GM19240 (cell line): Measurements from ENCODE around the gene TMEM178A.
"Not testable (repeated sequence)": the region's sequence is repeated elsewhere in the genome, so short reads cannot be mapped to it uniquely, and the experiment has no call there.

Experiments
- DNase-seq: peaks from one replicate; pipeline ENCODE4 v3.0.0; 2011; ENCODE audit warnings: low spot score; ENCODE audit not compliant: insufficient read length

TMEM178A gene

DNA sequence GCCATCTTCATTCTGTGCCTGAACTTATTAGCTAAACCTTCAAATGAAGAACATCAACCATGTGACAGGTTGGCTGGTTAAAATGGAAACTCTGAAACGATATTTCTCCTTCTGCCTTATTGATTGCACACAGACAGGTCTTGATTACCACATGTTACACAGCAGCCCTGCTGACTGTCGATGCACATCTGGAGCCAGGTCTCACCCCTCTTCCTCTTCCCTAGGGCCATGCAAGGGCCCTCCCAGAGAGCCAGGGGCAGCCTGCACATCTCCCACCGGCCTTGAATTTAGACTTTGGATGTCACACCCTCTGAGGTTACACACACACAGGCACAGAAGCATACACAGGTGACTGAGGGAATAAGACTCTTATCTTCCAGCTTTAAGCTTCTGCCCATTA lies 45.1 kb downstream of the TMEM178A start:
- DNase-seq, result no peak

GRCh38 chr2:39712953-39713352 lies 47.2 kb downstream of the TMEM178A start:
- no peak for DNase-seq

DNA sequence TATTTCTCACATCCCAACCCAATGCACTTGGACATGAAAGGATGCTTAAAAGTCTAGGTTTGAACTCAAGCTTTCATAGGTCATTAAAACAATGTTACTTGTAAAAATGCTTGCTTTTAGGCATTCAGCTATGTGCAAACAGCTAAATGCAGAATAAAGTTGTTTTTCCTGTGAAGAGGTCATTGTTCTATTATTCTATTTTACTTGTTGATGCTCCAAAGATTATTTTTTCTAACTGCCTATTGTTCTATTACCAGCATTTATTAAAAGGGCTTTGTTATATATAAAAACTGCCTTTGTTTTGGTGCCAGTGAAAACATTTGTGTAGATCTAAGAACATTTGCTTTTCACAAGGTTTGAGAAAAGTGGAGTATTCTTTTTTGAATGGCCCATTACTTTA lies 49.4 kb downstream of the TMEM178A start:
- DNase-seq, result no peak

GRCh38 chr2:39715822-39716221 lies 50.1 kb downstream of the TMEM178A start:
- DNase-seq, result no peak

- no peak for DNase-seq
Observed at GRCh38 chr2:39717067-39717466, 51.4 kb downstream of the TMEM178A start.

GRCh38 chr2:39718483-39718882 lies 52.8 kb downstream of the TMEM178A start:
- DNase-seq, result no peak

GRCh38 chr2:39719317-39719716 lies 53.6 kb downstream of the TMEM178A start:
- DNase-seq, result no peak

DNA sequence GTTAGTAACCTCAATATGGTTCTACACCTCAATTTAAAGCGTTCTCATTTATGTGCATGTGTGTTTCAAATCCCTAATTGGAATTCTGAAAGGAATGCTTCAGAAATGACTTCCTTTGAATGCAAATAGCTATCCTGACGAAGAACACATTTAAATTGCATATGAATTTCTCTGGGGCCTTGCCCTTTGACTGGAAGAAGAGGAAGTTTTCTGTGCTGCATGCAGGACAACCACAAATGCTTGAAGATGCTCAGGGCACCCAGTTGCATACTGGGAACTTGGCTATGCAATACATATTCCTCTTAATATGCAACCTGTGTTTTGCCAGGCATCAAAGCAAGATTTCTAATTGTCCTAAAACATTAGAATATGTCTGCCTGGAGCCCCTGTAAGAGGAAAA lies 55.3 kb downstream of the TMEM178A start:
- no peak for DNase-seq

- no peak for DNase-seq
Observed at GRCh38 chr2:39723497-39723896, 57.8 kb downstream of the TMEM178A start.

GRCh38 chr2:39723946-39724827 lies 58.5 kb downstream of the TMEM178A start:
- DNase-seq, result no peak

- no peak for DNase-seq
Observed at GRCh38 chr2:39724828-39725144, 59.1 kb downstream of the TMEM178A start.

DNA sequence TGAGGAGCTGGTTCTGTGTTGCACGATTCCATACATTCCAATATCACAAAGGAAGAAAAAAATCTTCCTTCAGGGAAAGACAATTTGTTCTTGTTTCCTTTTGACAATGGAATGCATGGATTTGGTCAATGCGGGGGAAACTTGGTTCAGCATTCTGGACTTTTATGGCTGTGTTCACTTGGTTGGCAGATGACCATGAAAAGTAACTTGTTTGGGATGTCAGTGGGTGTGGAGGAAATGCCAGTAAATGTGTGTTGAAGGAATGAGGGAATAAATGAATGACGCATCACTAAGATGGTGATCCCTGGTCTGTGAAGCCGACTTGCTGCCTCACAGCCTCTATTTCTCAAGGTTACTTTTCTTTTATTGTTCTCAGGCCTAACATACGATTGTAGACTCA lies 59.7 kb downstream of the TMEM178A start:
- no peak for DNase-seq

GRCh38 chr2:39728085-39728484 lies 62.4 kb downstream of the TMEM178A start:
- DNase-seq, result not testable (repeated sequence)

DNA sequence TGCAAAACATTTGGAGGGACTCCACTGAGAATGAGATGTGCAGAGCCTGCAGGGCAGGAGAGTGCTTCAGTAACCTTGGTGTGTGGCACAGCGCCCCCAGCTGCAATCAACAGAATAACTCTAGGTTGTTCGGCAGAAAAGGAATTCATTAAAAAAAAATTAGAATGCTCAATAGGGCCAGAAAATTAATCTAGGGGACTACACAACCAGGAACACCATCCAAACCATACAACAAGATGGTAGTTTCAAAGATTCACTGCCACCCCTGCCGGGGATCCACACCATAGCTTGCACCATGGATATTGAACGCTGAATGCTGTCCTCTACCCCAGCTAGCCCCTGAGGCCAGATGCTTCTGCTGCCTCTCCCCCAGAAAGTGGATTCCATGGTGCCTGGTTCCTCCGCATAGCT lies 63.2 kb downstream of the TMEM178A start:
- DNase-seq, result no peak

GRCh38 chr2:39730276-39730675 lies 64.6 kb downstream of the TMEM178A start:
- DNase-seq, result no peak

GRCh38 chr2:39730685-39731302 lies 65.1 kb downstream of the TMEM178A start:
- DNase-seq, result no peak

DNA sequence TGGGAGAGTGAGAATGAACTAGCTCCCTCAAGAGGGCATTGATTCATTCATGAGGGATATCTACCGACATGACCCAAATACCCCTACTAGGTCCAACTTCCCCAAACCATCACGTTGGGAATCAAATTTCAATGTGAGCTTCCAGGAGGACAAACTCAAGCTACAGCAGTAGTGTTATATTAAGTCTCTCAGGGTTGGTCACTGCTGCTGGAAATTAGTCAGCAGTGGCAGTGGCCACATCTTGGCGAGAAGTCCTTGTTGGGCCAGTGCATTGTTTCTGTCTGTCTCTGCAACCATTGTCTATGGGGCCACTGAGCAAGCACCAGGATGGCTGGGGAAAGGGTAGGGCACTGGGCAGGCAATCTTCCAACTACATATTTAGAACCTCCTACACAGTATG lies 65.8 kb downstream of the TMEM178A start:
- DNase-seq, result no peak

- DNase-seq, result no peak
Observed at GRCh38 chr2:39732482-39732881, 66.8 kb downstream of the TMEM178A start.

- DNase-seq, result no peak
Observed at GRCh38 chr2:39733070-39733674, 67.5 kb downstream of the TMEM178A start.

DNA sequence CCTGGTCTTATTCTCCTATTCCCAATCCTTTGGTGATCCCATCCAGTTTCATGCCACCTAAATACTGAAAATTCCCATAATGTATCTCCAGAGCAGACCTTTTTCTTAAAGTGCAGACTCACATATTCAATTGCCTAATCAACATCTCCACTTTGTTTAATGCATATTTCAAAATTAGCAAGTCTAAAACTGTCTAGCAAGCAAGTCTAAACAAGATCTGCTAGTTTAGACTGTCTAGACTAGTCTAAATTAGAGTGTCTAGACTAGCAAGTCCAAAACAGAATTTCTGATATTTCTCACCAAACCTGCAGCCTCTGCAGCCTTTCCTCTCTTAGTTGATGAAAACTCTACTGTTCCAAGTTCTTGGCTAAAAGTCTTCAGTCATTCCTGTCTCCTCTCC lies 68.7 kb downstream of the TMEM178A start:
- no peak for DNase-seq

DNA sequence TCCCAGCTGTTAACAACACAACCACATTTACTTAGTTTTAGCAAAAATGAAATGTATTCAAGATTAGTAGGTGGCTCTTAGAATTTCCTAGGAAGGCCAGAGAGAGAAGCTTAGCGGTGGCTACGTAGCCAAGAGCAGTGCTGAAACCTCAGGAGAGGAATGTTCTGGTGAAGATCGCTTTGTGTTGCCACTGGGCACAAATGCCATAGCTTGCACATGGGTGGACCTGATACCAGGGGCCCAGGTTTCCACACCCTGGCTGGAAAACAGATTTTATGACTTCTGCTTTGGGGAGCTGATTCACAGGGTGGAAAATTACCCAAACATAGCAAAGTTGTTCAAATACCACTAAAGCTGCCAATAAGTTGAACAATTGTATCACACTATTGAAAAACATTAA lies 69.9 kb downstream of the TMEM178A start:
- no peak for DNase-seq

DNA sequence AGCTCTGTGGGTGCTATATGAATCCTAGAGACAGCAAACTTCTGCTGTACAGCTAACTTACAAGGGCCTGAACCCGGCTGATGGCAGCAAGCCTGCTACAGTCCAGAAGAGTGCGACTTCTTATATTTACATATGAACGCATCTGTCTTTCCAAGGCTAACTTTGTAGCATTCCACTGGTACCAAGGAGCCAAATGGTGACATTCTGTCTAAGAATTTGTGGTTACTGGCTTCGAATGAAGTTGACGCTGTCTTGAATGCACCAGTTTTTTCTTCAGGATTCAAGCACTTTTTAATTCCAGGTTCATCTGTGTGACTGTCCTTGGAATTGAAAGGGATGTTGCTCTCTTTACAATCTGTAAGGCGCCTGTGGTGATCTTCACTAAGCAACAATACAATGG lies 70.9 kb downstream of the TMEM178A start:
- no peak for DNase-seq

DNA sequence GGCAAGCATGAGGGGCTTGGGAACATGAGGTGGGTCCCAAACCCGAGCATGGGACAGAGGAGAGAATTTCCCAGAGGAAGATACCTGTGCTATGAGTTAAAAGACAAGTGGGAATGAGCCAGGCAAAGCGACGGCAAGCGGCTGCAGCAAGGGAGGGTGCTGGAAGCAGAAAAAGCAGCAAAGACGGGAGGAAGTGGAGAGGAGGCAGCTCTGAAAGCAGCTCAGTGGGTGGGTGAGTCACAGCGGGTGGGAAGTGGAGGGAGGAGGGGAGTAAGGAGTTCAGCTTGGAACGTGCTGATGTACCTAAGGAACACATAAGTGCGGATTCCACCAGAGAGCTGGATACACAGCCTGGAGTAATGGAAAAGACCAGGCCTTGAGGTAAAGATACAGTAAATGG lies 71.9 kb downstream of the TMEM178A start:
- DNase-seq, result no peak
